Measurements from ENCODE around the gene LINC00632. TPM values are rescaled to one million over a fixed set of nuclear protein-coding genes. Genes with fewer than 3 reads are reported as not detected.

Gene LINC00632
- total RNA-seq, 1 experiment from 2014 or later: 15.4 TPM

DNA sequence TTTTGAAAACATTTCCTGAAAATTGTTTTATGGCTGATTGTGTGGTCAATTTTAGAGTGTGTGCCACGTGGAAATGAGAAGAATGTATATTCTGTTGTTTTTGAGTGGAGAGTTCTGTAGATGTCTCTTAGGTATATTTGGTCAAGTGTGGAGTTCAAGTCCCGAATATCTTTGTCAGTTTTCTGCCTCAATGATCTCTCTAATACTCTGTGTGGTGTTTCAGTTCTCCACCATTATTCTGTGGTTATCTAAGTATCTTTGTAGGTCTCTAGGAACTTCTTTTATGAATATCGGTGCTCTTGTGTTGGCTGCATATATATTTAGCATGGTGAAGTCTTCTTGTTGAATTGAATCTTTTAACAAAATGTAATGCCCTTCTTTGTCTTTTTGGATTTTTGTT is 113.3 kb downstream of the LINC00632 start:
- H3K36me3 ChIP-seq (ENCODE audit: low read depth, low read length): no peaks in the 10 kb centered on the region
- ChIA-PET CTCF (no interaction called here), POLR2A (ENCODE audit: unreplicated experiment) (no interaction called here)
- intact Hi-C loops (cut with micrococcal nuclease): no loop called here
- H3K9me2 ChIP-seq (replicated peaks; ENCODE audit: low read length): no peaks in the 10 kb centered on the region
- H3K4me3 ChIP-seq (ENCODE audit: low read length): no peak overlapping the region
- H3K9me3 ChIP-seq (ENCODE audit: low read length): no peaks in the 10 kb centered on the region
- ATAC-seq: no peak
- no peaks in the 10 kb centered on the region for H3K4me1 ChIP-seq (ENCODE audit: insufficient read depth, low read length)
- H3F3A ChIP-seq (ENCODE audit: low read length, unreplicated experiment): no peaks in the 10 kb centered on the region
- no peak for DNase-seq
- BruUV-seq (replicated peaks): no TSS peak
- TF ChIP-seq EZH2 (IDR thresholded peaks at IDR 0.05; ENCODE audit: low read length, unreplicated experiment) (no peak), EZH2phosphoT487 (IDR thresholded peaks at IDR 0.05; ENCODE audit: borderline replicate concordance, low read length) (no peak)
- TF ChIP-seq, protein P1, sequence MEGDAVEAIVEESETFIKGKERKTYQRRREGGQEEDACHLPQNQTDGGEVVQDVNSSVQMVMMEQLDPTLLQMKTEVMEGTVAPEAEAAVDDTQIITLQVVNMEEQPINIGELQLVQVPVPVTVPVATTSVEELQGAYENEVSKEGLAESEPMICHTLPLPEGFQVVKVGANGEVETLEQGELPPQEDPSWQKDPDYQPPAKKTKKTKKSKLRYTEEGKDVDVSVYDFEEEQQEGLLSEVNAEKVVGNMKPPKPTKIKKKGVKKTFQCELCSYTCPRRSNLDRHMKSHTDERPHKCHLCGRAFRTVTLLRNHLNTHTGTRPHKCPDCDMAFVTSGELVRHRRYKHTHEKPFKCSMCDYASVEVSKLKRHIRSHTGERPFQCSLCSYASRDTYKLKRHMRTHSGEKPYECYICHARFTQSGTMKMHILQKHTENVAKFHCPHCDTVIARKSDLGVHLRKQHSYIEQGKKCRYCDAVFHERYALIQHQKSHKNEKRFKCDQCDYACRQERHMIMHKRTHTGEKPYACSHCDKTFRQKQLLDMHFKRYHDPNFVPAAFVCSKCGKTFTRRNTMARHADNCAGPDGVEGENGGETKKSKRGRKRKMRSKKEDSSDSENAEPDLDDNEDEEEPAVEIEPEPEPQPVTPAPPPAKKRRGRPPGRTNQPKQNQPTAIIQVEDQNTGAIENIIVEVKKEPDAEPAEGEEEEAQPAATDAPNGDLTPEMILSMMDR (conservative IDR thresholded peaks at IDR 0.05; ENCODE audit: low read depth, low read length): no peak
- no peaks in the 10 kb centered on the region for H4K20me1 ChIP-seq (ENCODE audit: low read length)
- H3K4me2 ChIP-seq (ENCODE audit: low read length): no peak overlapping the region
- no peak overlapping the region for H3K9ac ChIP-seq (ENCODE audit: low read length)
- H3K79me2 ChIP-seq (ENCODE audit: low read length): no peaks in the 10 kb centered on the region
- no peak overlapping the region for H2AFZ ChIP-seq (ENCODE audit: low read length)
- H3K27me3 ChIP-seq (ENCODE audit: low read length): no peaks in the 10 kb centered on the region
- no peak overlapping the region for H3K27ac ChIP-seq (ENCODE audit: low read length)

DNA sequence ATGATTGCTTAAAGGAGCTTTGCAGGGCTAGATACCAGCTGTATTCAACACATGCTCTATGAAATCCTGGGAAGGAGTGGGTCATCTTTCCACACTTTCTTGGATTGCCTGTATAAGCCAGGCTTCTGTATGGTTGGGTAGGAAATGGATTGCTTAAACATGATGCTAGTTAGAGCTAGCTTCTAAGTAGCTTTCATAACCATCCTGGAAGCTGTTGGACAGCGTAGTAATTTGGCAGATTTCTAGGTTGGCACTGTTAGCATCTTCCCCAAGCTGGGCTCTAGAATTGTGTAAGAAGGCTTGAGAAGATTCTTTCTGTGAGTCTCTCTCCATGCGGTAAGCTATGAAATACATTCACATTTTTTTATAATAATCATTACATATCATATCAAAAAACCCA is 127.3 kb downstream of the LINC00632 start:
- no peaks in the 10 kb centered on the region for H3K9me2 ChIP-seq (replicated peaks; ENCODE audit: low read length)
- H2AFZ ChIP-seq (ENCODE audit: low read length): no peak overlapping the region
- no peaks in the 10 kb centered on the region for H4K20me1 ChIP-seq (ENCODE audit: low read length)
- no peak overlapping the region for H3K27ac ChIP-seq (ENCODE audit: low read length)
- H3K4me3 ChIP-seq (ENCODE audit: low read length): no peak overlapping the region
- BruUV-seq (replicated peaks): no TSS peak
- no peaks in the 10 kb centered on the region for H3K9me3 ChIP-seq (ENCODE audit: low read length)
- H3K27me3 ChIP-seq (ENCODE audit: low read length): no peaks in the 10 kb centered on the region
- no peak for ATAC-seq
- H3K4me1 ChIP-seq (ENCODE audit: insufficient read depth, low read length): no peaks in the 10 kb centered on the region
- no peaks in the 10 kb centered on the region for H3F3A ChIP-seq (ENCODE audit: low read length, unreplicated experiment)
- no peak for DNase-seq
- intact Hi-C loops (cut with micrococcal nuclease): no loop called here
- ChIA-PET CTCF (no interaction called here), POLR2A (ENCODE audit: unreplicated experiment) (no interaction called here)
- no peak overlapping the region for H3K9ac ChIP-seq (ENCODE audit: low read length)
- no peak overlapping the region for H3K4me2 ChIP-seq (ENCODE audit: low read length)
- no peak for TF ChIP-seq EZH2 (IDR thresholded peaks at IDR 0.05; ENCODE audit: low read length, unreplicated experiment)
- TF ChIP-seq, protein P1 (conservative IDR thresholded peaks at IDR 0.05; ENCODE audit: low read depth, low read length): no peak
- TF ChIP-seq EZH2phosphoT487 (IDR thresholded peaks at IDR 0.05; ENCODE audit: borderline replicate concordance, low read length): no peak
- H3K79me2 ChIP-seq (ENCODE audit: low read length): no peaks in the 10 kb centered on the region
- no peaks in the 10 kb centered on the region for H3K36me3 ChIP-seq (ENCODE audit: low read depth, low read length)

Other genes starting within 250 kb of the LINC00632 start
- not detected in 2 replicates for gene SOX3, start 204.7 kb upstream of the LINC00632 start, total RNA-seq (2014; rRNA removed)